NCI-H526 (cell line): ENCODE data around the gene SLC15A4.
"Not testable (repeated sequence)": the region's sequence is repeated elsewhere in the genome, so short reads cannot be mapped to it uniquely, and the experiment has no call there.

Source experiments
- DNase-seq, 2 experiments: peaks; one replicate each; lab custom pipeline; 2025; lab: John Stamatoyannopoulos, UW

Gene SLC15A4

DNA sequence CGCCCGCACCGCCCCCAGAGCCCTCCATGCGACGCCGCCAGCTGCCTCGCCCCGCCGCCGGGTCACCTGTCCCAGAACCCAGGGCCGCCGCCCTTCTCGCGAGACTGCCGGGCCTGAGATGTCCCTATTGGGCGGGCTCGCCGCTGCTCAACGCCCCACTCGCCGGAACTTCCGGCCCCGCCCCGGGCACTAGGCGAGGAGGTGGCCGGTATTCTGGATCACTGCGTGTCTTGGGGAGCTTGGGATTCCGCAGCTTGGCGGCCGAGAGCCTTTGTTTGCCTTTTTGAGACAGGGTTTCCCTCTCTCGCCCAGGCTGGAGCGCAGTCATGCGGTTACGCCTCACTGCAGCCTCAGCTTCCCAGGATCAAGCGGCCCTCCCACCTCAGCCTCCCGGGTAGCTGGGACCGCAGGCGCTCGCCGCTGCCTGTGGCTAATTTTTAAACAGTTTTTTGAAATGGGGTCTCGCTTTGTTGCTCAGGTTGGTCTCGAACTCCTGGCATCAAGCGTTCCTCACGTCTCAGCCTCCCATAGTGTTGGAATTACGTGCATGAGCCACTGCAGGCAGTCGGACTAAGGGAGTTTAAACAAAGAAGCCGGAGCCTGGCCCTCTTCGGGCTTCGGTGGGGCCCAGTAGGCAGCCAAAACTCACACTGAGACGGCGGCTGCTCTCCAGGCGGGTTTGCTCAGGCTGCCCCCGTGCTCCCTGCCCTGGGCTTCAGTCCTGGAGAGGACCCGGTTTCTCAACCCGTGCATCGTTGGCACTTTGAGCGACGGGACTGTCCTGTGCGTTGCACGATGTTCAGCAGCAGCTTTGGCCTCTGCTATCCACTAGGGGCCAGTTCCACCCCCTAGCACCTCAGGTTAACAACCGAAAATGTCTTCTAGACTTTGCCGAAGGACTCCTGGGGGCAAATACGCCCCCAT lies at the start of gene SLC15A4:
Gene SLC15A4, minus strand, starts transcription at position 43 of the 924 bp plus-strand sequence. Its CDS starts 15 bp downstream, at position 28.
- peak; percentile 89 to 97 for DNase-seq

DNA sequence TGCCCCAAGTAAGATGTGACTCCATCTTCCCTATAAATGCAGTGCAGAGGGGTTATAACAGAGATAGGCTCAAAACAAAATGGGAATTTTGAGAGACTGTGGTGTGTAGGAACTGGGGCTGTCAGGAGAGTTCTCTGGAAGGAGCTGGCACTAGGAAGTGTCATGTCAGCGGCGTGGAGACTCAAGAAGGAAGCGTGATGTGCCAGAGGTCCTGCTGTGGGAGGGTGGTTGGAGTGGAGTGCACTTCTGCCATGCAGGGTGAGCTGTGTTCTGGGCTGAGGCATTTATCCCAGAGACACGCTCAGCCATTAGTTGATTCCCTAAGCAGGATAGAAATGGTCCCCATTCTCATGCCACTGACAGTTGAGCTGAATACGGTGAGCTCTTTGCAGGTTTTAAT lies 48.5 kb upstream of the SLC15A4 start:
- DNase-seq: no peak

DNA sequence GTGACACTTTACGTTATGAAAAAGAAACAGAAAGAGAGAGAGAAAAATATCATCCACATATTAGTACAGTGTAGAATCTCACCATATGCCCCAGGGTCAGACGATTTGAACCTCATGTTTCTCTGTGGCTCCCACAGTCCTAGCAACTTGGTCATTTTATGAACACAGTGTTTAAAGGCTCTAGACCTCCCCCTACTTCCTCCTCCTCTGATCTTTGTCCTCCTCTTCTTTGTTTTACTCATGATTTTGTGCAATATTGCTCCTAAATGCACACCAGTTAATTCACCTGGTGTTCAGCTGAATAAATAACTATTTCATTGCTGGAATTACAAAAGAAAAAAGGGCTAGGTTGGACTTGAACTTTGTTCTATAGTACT lies 47.7 kb upstream of the SLC15A4 start:
- DNase-seq: no peak

DNA sequence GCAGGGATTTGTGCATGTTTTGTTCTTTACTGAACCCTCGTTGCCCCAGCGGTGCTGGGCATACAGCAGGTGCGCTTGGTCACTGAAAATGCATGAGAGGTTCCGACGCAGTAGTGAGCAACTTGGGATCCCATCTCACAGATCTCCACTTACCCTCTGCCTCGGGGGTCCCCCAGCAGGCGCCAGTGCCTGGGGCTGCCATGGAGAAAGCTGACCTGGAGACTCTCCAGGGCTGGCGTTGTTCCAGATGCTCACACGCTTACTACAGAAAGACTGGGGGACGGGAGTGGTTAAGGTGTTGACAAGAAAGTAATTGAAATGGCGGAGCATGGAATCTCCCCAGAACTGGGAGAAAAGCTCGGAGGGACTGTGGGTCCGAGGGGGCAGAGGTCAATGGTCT lies 43.7 kb upstream of the SLC15A4 start:
- DNase-seq: no peak

DNA sequence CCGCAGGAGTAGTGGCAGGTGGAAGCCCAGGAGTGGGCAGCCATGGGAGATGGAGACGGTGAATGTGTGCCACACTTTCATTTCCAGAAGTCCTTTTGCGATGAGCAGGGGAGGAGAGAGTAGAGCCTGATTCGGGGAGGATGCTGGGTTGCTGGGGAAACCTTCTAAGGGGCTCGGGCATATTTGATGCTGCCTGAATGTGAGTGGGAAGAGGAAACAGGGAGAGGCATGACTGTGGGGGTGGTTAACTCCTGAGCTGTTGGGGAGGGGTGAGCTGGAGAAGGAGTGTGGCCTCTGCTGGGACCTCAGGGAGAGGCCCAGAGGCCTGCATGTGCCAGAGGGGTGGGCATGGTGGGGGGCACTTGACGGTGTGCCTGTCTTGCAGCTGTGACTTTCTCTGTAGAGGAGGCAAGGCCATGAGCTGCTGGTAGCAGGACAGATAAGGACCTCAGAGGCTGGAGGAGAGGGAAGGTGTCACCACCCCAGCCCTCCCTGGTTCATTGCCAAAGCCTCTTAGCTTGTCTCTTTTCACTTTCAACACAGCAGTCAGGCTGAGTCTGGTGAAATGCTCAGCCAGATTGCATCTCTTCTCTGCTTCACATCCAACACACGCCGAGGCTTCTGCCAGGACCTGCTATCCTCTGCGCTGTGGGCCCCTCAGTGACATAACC lies 40.9 kb upstream of the SLC15A4 start:
- no peak for DNase-seq

DNA sequence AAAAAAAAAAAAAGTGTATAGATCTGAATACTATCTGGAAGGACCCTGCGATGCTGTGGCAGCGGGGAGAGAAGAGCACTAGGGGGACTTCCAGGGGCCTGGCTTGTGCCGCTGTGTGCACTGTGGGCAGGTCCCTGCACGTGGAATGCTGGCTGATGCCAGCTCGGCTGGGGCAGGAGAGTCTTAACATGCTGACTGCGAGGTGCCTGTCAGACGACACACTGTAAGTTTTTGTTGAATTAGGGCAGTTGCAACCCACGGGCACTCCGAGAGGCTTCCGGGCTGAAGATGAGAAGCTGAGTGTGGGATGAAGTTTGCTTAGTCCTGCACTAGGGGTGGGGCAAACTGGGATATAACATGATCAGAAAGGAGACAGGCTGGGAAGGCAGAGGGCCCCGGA lies 40.2 kb upstream of the SLC15A4 start:
- no peak for DNase-seq

DNA sequence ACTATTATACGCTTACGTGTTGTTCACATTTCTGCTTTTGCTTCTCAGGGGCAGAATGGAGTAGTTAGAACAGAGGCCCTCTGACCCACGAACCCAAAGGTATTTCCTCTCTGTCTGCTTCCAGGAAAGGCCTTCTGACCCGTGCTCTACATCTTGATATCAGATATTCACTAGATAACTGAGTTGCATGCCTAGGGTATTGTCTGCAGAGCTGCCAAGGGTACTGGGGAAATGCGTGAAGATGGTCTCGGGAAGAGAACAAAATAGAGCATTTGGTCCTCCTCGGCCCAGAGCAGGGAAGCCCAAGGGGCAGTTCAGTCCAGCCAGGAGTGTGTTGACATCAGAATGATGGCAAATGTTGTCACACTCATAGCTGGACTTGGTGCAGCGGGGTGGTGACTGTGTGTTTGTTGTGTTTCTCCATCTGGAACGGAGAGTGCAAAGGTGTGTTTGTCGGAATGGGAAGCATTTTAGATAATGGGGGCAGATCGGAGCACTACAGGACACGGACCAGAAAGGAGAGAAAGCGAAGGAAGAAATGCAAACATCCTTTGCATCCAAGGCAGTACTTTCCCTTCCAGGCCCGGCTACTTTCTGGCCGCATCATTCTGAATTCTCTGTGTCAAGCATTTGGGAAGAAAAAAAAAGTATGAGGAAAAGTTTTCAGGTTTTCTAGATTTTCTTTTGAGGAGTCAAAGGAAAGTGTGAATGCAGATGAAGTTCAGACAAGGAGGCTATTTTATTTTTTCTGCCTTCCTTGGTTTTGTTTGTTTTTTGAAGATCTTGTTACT lies 37.7 kb upstream of the SLC15A4 start:
- no peak for DNase-seq

DNA sequence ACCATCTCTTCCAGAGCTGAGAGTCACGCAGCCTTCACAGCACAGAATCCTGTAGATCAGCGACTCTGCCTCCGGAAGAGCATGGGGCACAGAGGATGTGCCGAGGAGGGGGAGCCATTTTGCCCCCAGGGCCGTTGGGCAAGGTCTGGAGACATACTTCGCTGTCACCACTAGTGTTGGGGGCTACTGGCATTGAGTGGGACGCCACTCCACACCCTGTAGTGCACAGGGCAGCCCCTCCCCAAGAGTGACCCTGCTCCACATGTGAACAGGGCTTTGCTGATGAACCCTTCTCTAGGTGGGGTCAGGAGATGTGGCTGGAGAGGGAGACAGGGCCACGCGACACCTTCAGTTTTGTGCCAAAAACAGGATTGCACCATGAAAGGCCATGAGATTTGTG lies 35.6 kb upstream of the SLC15A4 start:
- DNase-seq: no peak

DNA sequence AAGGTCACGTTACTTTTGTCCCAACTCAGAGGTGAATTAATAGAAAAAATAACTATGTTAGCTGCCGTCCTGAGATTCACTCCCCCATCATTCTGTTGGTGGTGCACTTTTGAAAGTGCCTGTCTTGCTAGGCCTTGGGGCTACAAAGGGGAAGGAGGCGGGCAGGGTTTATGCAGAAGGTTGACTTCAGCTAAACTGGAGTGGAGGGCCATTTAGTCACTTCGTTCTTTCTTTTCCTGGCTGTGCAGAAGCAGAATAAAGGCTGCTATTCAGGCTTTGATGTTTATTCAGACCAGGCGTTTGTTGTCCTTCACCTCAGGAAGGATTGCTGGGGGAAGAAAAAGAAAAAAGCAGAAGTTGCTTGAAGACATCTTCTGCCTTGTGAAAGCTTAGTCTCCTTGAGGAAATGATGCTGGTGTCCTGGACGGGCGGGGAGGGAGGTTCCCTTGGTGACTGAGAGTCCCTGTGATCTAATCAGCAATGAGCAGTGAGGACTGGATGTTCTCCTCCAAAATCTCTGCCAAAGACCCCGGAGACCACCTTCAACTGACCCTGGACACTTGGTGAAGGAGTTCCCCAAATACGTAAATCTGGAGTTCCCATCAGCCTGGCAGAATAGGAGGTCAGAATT lies 33.5 kb upstream of the SLC15A4 start:
- no peak for DNase-seq

DNA sequence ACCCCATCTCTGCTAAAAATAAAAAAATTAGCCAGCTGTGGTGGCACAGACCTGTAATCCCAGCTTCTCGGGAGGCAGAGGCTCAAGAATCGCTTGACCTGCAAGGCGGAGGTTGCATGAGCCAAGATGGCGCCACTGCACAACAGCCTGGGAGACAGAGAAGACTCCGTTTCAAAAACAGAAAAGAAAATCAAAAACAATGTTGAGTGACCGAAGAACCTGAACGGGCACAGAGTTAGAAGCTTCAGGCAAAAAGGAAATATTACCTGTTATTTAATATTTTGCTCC lies 33.0 kb upstream of the SLC15A4 start:
- no peak for DNase-seq

DNA sequence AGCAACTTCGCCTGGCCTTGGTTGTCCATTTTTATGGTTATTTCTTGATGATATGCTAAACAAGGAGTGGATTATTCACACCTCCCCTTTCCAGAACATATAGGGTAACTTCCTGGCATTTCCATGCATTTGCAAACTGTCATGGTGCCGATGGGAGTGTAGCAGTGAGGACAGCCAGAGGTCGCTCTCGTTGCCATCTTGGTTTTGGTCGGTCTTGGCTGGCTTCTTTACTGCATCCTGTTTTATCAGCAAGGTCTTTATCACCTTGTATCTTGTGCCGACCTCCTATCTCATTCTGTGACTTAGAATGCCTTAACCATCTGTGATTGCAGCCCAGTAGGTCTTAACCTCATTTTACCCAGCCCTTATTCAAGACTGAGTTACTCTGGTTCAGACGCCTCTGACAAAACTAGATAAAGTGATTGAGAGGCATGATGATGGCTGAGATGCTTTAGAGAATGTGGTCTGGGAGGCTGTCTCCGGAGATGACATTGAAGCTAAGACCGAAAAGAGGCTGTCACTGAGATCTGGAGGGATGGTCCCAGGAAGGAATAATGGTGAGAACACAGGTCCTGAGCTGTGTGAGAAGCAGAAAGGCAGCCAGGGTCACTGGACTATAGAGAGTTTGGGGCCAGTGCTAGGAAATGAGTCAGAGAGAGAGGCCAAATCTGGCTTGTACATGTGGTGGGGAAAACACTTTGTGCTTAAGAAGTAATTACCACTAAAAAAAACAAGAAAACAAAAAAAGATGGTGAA lies 32.5 kb upstream of the SLC15A4 start:
- DNase-seq: no peak

DNA sequence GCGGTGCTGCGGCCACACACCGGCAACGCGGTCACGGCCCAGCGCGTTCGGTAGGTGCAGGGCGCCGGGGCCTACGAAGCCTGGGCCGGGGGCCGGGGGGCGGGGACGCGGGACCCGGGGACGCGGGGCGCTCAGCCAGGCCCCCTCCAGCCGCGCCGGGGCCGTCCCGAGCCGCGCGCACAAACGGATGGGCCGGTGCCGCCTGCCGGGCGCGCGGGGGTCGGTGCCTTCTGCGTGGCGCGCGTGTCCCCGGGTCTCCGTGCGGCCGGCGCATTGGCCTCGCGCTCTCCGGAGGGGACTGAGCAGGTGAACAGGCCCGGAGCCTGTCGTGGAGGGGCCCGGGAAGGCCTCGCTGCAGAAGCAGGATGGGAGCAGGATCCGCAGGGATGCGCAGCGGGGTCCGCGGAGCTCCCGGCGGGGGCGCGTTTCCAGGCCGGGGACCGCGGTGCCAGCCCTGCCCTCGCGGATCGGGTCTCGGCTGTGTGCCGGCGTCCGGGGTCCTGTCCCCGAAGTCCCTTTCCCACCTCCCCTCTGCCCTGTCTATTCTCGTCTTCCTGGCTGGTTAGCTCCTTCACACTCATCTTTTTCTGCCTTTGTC lies 29.9 kb upstream of the SLC15A4 start:
- DNase-seq: peak in 1 of 2 experiments; percentile 64

DNA sequence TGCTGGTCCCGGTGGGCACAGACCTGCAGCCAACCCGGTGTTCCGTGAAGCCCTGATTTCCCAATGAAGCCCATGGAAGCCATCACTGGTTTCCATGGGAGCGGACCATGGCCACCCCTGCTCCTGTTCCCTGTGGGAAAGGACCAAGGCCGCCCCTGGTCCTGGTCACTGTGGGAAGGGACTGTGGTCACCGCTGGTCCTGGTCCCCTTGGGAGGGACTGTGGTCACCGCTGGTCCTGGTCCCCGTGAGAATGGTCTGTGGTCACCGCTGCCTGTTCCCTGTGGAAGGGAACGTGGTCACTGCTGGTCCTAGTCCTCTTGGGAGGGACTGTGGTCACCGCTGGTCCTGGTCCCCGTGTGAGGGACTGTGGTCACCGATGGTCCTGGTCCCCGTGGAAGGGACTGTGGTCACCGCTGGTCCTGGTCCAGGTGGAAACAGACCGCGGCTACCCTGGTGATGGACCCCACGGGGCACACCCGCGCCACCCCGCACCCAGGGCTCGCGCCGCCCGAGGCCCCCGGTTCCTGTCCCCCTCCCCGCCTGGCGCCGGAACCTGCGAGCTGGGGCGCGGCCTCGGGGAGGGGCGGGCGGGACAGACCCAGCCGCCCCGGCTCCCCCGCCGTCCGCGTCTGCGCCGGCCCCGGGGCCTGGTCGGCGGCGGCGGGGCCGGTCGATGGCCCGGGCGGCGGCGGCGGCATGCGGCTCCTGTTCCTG lies 29.3 kb upstream of the SLC15A4 start, which contains the start of gene GLT1D1:
Gene GLT1D1, plus strand, starts transcription at position 594 of the 715 bp plus-strand sequence. Its CDS starts 104 bp downstream, at position 698.
- no peak for DNase-seq

DNA sequence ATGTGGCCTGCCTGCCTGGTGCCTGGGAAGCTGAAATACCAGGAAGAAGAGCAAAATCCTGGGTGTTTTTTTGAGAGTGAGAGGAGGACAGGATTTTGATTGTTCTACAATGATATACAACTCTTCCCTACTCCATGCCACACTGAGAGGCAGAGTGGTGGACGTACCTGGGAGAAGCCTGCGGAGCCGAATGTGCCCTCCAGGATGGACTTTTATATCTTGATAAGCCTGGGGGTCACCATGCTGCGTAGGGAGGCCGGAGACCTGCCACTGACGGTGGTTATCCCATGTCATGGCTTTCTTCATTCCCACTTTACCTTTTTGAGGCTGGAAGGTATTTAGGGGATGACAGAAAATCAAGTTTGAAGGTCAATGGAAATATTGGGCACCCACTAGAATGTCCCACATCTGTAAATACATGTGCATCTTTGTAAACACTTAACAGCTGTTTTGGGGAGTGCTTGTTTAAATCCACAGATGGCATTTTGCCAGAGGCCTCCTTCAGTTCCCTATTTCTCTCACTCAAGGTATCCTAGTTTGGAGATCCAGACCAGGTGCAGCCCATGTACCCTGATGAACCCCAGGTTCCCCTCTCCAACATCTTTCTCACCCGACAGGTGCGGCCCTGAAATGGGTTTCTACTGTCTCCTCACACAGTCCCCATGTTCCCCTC lies 28.4 kb upstream of the SLC15A4 start:
- no peak for DNase-seq

DNA sequence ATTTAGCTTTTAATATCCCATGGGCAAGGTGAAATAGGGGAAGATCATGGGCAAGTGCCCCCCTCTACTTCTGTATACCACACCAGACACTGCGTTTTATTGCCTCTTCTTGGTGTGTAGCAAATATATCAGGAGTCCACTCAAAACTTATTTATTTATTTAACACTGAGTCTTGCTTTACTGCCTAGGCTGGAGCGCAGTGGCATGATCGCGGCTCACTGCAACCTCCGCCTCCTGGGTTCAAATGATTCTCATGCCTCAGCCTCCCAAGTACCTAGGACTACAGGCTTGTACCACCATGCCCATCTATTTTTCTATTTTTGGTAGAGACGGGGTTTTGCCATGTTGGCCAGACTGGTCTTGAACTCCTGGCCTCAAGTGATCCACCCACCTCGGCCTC lies 27.7 kb upstream of the SLC15A4 start:
- DNase-seq: not testable (repeated sequence)

DNA sequence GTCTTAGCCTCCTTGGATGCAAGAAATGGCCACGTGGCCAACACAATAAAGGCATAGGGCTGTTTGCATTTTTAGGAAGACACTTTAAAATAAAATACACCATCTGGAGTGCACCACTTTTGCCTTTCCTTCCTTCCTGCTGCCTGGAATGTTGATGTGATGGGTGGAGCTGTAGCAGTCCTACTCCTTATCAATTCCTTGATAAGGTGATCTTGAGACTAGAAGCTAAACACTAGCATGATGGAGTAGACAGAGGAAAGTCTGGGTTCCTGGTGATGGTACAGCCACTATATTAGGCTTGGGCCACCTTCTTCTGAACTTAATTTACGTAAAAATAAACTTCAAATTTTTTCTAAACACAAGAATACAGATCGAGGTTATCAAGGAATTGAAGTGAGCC lies 26.6 kb upstream of the SLC15A4 start:
- DNase-seq: no peak

DNA sequence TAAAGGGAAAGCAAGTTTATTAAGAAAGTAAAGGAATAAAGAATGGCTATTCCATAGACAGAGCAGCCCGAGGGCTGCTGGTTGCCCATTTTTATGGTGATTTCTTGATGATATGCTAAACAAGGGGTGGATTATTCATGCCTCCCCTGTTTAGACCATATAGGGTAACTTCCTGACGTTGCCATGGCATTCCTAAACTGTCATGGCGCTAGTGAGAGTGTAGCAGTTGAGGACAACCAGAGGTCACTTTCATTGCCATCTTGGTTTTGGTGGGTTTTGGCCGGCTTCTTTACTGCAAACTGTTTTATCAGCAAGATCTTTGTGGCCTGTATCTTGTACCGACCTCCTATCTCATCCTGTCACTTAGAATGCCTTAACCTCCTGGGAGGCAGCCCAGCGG lies 26.0 kb upstream of the SLC15A4 start:
- not testable (repeated sequence) for DNase-seq

DNA sequence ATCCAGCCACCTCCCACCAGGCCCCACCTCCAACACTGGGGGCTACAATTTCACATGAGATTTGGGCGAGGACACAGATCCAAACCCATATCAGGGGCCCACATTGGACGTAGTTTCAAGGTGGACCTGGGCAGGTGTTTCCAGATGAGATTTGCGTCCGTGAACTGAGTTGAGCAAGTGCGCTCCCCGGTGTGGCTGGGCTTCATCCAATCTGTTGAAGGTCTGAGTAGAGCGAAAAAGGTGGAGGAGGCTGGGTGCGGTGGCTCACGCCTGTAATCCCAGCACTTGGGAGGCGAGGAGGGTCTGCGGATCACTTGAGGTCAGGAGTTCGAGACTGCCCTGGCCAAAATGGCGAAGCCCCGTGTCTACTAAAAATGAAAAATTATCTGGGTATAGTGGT lies 24.6 kb upstream of the SLC15A4 start:
- DNase-seq: no peak

DNA sequence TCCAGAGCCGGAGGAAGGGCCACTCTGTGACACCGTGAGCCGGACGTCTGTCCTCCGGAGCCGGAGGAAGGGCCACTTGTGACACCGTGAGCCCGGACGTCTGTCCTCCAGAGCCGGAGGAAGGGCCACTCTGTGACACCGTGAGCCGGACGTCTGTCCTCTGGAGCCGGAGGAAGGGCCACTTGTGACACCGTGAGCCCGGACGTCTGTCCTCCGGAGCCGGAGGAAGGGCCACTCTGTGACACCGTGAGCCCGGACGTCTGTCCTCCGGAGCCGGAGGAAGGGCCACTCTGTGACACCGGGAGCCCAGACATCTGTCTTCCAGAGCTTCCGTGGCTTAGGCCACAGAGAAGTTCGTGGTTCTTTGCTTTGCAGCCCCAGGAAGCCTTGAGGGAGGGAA lies 22.9 kb upstream of the SLC15A4 start:
- not testable (repeated sequence) for DNase-seq
